SK-N-SH treated with all-trans-retinoic acid at 6 μM for 48 hours (cell line): ENCODE data around the gene PAXIP1.

Experiments used
- ATAC-seq: fragments of 200-7000 bp; cut with Tn5 transposase; 3 replicates; pipeline ENCODE4 v1.9.1; 2020; ENCODE audit warnings: mild to moderate bottlenecking, moderate library complexity
- ARNTL ChIP-seq: fragments of 450-650 bp; formaldehyde crosslinking; IDR thresholded peaks from 2 replicates; pipeline ENCODE4 v1.5.0; 2020; ENCODE audit warnings: low read depth, mild to moderate bottlenecking, moderate library complexity, borderline replicate concordance
- BACH2 ChIP-seq: fragments of 250-450 bp; sonication (Bioruptor Pico); IDR thresholded peaks from 2 replicates; pipeline ENCODE4 v1.9.0; 2021; ENCODE audit warnings: mild to moderate bottlenecking, borderline replicate concordance
- CREB5 ChIP-seq: fragments of 250-450 bp; sonication (Bioruptor Pico); IDR thresholded peaks from 2 replicates; pipeline ENCODE4 v1.5.1; 2020; ENCODE audit warnings: low read depth, mild to moderate bottlenecking, moderate library complexity
- CSDC2 ChIP-seq: fragments of 250-450 bp; sonication (Bioruptor Pico); IDR thresholded peaks from 2 replicates; pipeline ENCODE4 v1.5.0; 2020; ENCODE audit warnings: mild to moderate bottlenecking, moderate library complexity
- CSRNP3 ChIP-seq: fragments of 250-450 bp; sonication (Bioruptor Pico); IDR thresholded peaks from 2 replicates; pipeline ENCODE4 v1.5.1; 2021; ENCODE audit warnings: mild to moderate bottlenecking, moderate library complexity
- ESRRG ChIP-seq: fragments of 250-450 bp; sonication (Bioruptor Pico); IDR thresholded peaks from 2 replicates; pipeline ENCODE4 v1.6.1; 2021; ENCODE audit warnings: mild to moderate bottlenecking
- GLIS3 ChIP-seq: fragments of 250-450 bp; sonication (Bioruptor Pico); IDR thresholded peaks from 2 replicates; pipeline ENCODE4 v1.5.0; 2020; ENCODE audit warnings: mild to moderate bottlenecking, moderate library complexity
- ISL1 ChIP-seq: fragments of 250-450 bp; sonication (Bioruptor Pico); IDR thresholded peaks from 2 replicates; pipeline ENCODE4 v2.1.2; 2022; ENCODE audit warnings: mild to moderate bottlenecking, moderate library complexity
- OSR1 ChIP-seq: fragments of 250-450 bp; sonication (Bioruptor Pico); IDR thresholded peaks from 2 replicates; pipeline ENCODE4 v1.8.0; 2022; ENCODE audit warnings: moderate library complexity, mild to moderate bottlenecking, inconsistent platforms
- PATZ1 ChIP-seq: fragments of 250-450 bp; sonication (Bioruptor Pico); IDR thresholded peaks from 2 replicates; pipeline ENCODE4 v1.8.0; 2020; ENCODE audit warnings: mild to moderate bottlenecking, moderate library complexity, borderline replicate concordance
- RARB ChIP-seq: fragments of 250-450 bp; sonication (Bioruptor Pico); IDR thresholded peaks from 2 replicates; pipeline ENCODE4 v1.8.0; 2021; ENCODE audit warnings: mild to moderate bottlenecking, moderate library complexity
- SNAI2 ChIP-seq: fragments of 250-450 bp; sonication (Bioruptor Pico); IDR thresholded peaks from 2 replicates; pipeline ENCODE4 v1.5.0; 2020; ENCODE audit warnings: mild to moderate bottlenecking, moderate library complexity
- TCF4 ChIP-seq: fragments of 250-450 bp; sonication (Bioruptor Pico); IDR thresholded peaks from 2 replicates; pipeline ENCODE4 v1.8.0; 2021; ENCODE audit warnings: mild to moderate bottlenecking, moderate library complexity, borderline replicate concordance
- TOX ChIP-seq: fragments of 250-450 bp; sonication (Bioruptor Pico); IDR thresholded peaks from 2 replicates; pipeline ENCODE4 v1.8.0; 2021; ENCODE audit warnings: mild to moderate bottlenecking, moderate library complexity, borderline replicate concordance
- ZC3H10 ChIP-seq: fragments of 250-450 bp; sonication (Bioruptor Pico); IDR thresholded peaks from 2 replicates; pipeline ENCODE4 v1.5.1; 2021; ENCODE audit warnings: mild to moderate bottlenecking, moderate library complexity
- ZFP3 ChIP-seq: fragments of 250-450 bp; sonication (Bioruptor Pico); IDR thresholded peaks from 2 replicates; pipeline ENCODE4 v1.5.0; 2020; ENCODE audit warnings: mild to moderate bottlenecking, moderate library complexity
- ZFP30 ChIP-seq: fragments of 450-650 bp; formaldehyde crosslinking; IDR thresholded peaks from 2 replicates; pipeline ENCODE4 v1.5.0; 2022; ENCODE audit warnings: mild to moderate bottlenecking, moderate library complexity
- ZNF565 ChIP-seq: fragments of 450-650 bp; formaldehyde crosslinking; conservative IDR thresholded peaks from 2 replicates; pipeline ENCODE4 v1.5.0; 2020; ENCODE audit warnings: low read depth, mild to moderate bottlenecking, moderate library complexity
- ZNF70 ChIP-seq: fragments of 450-650 bp; formaldehyde crosslinking; IDR thresholded peaks from 2 replicates; pipeline ENCODE4 v1.5.0; 2020; ENCODE audit warnings: mild to moderate bottlenecking, moderate library complexity
- TF ChIP-seq, protein P1 (sequence below): fragments of 250-450 bp; sonication (Bioruptor Pico); IDR thresholded peaks from 2 replicates; pipeline ENCODE4 v1.5.0; 2020; ENCODE audit warnings: mild to moderate bottlenecking, moderate library complexity

Gene PAXIP1

GRCh38 chr7:154994996-154995395, 7.9 kb downstream of the PAXIP1 start:
- TF ChIP-seq ZC3H10 (CRISPR knock-in tag) (no peak), ZFP3 (CRISPR knock-in tag) (no peak), SNAI2 (CRISPR knock-in tag) (no peak), TCF4 (no peak), RARB (CRISPR knock-in tag) (no peak), CREB5 (CRISPR knock-in tag) (no peak), ZNF565 (no peak), PATZ1 (CRISPR knock-in tag) (no peak), GLIS3 (no peak), ISL1 (CRISPR knock-in tag) (no peak), ZFP30 (no peak), TOX (no peak), ARNTL (CRISPR knock-in tag) (no peak)

GRCh38 chr7:154990964-154991540, 11.9 kb downstream of the PAXIP1 start:
- TF ChIP-seq ZNF70 (CRISPR knock-in tag) (no peak), RARB (CRISPR knock-in tag) (no peak), PATZ1 (CRISPR knock-in tag) (no peak), ARNTL (CRISPR knock-in tag) (no peak), CREB5 (CRISPR knock-in tag) (no peak), OSR1 (CRISPR knock-in tag) (no peak), ESRRG (no peak), TCF4 (no peak), SNAI2 (CRISPR knock-in tag) (no peak), ZNF565 (no peak), GLIS3 (no peak), BACH2 (CRISPR knock-in tag) (no peak), ISL1 (CRISPR knock-in tag) (no peak), CSDC2 (no peak), ZC3H10 (CRISPR knock-in tag) (no peak), TOX (no peak), ZFP30 (no peak), CSRNP3 (CRISPR knock-in tag) (no peak)
- TF ChIP-seq, protein P1, sequence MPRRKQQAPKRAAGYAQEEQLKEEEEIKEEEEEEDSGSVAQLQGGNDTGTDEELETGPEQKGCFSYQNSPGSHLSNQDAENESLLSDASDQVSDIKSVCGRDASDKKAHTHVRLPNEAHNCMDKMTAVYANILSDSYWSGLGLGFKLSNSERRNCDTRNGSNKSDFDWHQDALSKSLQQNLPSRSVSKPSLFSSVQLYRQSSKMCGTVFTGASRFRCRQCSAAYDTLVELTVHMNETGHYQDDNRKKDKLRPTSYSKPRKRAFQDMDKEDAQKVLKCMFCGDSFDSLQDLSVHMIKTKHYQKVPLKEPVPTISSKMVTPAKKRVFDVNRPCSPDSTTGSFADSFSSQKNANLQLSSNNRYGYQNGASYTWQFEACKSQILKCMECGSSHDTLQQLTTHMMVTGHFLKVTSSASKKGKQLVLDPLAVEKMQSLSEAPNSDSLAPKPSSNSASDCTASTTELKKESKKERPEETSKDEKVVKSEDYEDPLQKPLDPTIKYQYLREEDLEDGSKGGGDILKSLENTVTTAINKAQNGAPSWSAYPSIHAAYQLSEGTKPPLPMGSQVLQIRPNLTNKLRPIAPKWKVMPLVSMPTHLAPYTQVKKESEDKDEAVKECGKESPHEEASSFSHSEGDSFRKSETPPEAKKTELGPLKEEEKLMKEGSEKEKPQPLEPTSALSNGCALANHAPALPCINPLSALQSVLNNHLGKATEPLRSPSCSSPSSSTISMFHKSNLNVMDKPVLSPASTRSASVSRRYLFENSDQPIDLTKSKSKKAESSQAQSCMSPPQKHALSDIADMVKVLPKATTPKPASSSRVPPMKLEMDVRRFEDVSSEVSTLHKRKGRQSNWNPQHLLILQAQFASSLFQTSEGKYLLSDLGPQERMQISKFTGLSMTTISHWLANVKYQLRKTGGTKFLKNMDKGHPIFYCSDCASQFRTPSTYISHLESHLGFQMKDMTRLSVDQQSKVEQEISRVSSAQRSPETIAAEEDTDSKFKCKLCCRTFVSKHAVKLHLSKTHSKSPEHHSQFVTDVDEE (CRISPR knock-in tag): no peak
- ATAC-seq: no peak

More at GRCh38 chr7:154994996-154995395, 7.9 kb downstream of the PAXIP1 start:
- ATAC-seq: no peak
